SK-N-SH (cell line): ENCODE measurements around the gene PRKD2. TPM values are rescaled to one million over a fixed set of nuclear protein-coding genes. Genes with fewer than 3 reads are reported as not detected.

Source experiments
- CTCF ChIA-PET: fragments of 300-600, 350-600 bp; formaldehyde crosslinking; extraction: SDS; loops from one replicate; lab custom pipeline; 2021; lab: Yijun Ruan, JAX
- POLR2A ChIA-PET: fragments of 350-600 bp; sonication (Branson Sonifier 250); formaldehyde crosslinking; extraction: SDS; loops from one replicate; lab custom pipeline; 2020; ENCODE audit warnings: antibody characterized with exemption, inconsistent platforms; lab: Yijun Ruan, JAX
- DNase-seq: peaks from one replicate; pipeline ENCODE4 v3.0.0; 2012
- H2AFZ ChIP-seq: fragments of 200-600 bp; sonication (generic); 2 replicates; pipeline ENCODE4 v1.8.1; 2016; ENCODE audit warnings: antibody characterized with exemption, mild to moderate bottlenecking, low read depth
- H3F3A ChIP-seq: fragments of 200-600 bp; sonication (generic); replicated peaks from 2 replicates; pipeline ENCODE3; 2016; ENCODE audit warnings: antibody characterized with exemption, mild to moderate bottlenecking; ENCODE audit not compliant: insufficient read depth
- H3K27ac ChIP-seq, 2 experiments: fragments of 200-500 bp in 1 of 2; fragments of 200-600 bp in 1 of 2; sonication (Bioruptor generic) in 1 of 2; sonication (generic), shearing (Covaris generic) in 1 of 2; 2 replicates each; pipeline versions ENCODE4 v1.5.1 to v1.6.1; 2014 to 2016; ENCODE audit warnings: low read depth in 2 of 2, inconsistent platforms in 1 of 2, low read length in 1 of 2, mild to moderate bottlenecking in 1 of 2, mixed read lengths in 1 of 2
- H3K27me3 ChIP-seq: fragments of 200-600 bp; sonication (generic), shearing (Covaris generic); 2 replicates; pipeline ENCODE4 v1.6.1; 2016; ENCODE audit warnings: mixed run types; ENCODE audit not compliant: insufficient read depth
- H3K36me3 ChIP-seq, 2 experiments: fragments of 200-500 bp in 1 of 2; fragments of 200-600 bp in 1 of 2; sonication (Bioruptor generic) in 1 of 2; sonication (generic) in 1 of 2; replicated peaks in 1 of 2; 2 replicates each; pipeline versions ENCODE3 to v1.5.1; 2014 to 2016; ENCODE audit warnings: low read length in 1 of 2, mild to moderate bottlenecking in 1 of 2; ENCODE audit not compliant: insufficient read depth in 2 of 2, control insufficient read depth in 1 of 2
- H3K4me1 ChIP-seq, 2 experiments: fragments of 200-500 bp in 1 of 2; fragments of 200-600 bp in 1 of 2; sonication (Bioruptor generic) in 1 of 2; sonication (generic), shearing (Covaris generic) in 1 of 2; 2 replicates each; pipeline versions ENCODE4 v1.5.1 to v1.6.1; 2014 to 2016; ENCODE audit warnings: low read depth in 1 of 2, low read length in 1 of 2, mixed run types in 1 of 2; ENCODE audit not compliant: insufficient read depth in 2 of 2, control insufficient read depth in 1 of 2
- H3K4me2 ChIP-seq: fragments of 200-600 bp; sonication (generic), shearing (Covaris generic); 2 replicates; pipeline ENCODE4 v1.6.1; 2017; ENCODE audit warnings: mixed run types
- H3K4me3 ChIP-seq, 2 experiments: fragments of 200-500 bp in 1 of 2; fragments of 200-600 bp in 1 of 2; sonication (Bioruptor generic) in 1 of 2; sonication (generic), shearing (Covaris generic) in 1 of 2; 2 replicates each; pipeline versions ENCODE4 v1.5.1 to v1.8.1; 2014 to 2016; ENCODE audit warnings: low read depth in 2 of 2, inconsistent platforms in 1 of 2, low read length in 1 of 2, mild to moderate bottlenecking in 1 of 2, mixed read lengths in 1 of 2, moderate library complexity in 1 of 2
- H3K79me2 ChIP-seq: fragments of 200-600 bp; sonication (generic); 2 replicates; pipeline ENCODE4 v1.8.1; 2017; ENCODE audit warnings: mild to moderate bottlenecking; ENCODE audit not compliant: insufficient read depth
- H3K9ac ChIP-seq: fragments of 200-600 bp; sonication (generic); 2 replicates; pipeline ENCODE4 v1.6.1; 2017; ENCODE audit warnings: mixed run types
- H3K9me2 ChIP-seq: fragments of 200-600 bp; sonication (generic); 2 replicates; pipeline ENCODE4 v1.6.1; 2017; ENCODE audit warnings: mixed run types
- H3K9me3 ChIP-seq: fragments of 200-600 bp; sonication (generic); 2 replicates; pipeline ENCODE4 v1.6.1; 2017; ENCODE audit warnings: mixed run types, mild to moderate bottlenecking, moderate library complexity
- H4K20me1 ChIP-seq: fragments of 200-600 bp; sonication (generic); 2 replicates; pipeline ENCODE4 v1.6.1; 2017; ENCODE audit warnings: mild to moderate bottlenecking, mixed run types; ENCODE audit not compliant: insufficient read depth
- CTCF ChIP-seq: fragments of 200-600 bp; sonication (generic); IDR thresholded peaks from 2 replicates; pipeline ENCODE4 v1.6.1; 2017; ENCODE audit warnings: antibody characterized with exemption, mild to moderate bottlenecking, moderate library complexity
- EP300 ChIP-seq, 2 experiments: IDR thresholded peaks; 2 replicates each; pipeline versions ENCODE4 v1.4.0 to v1.6.1; 2012; ENCODE audit warnings: borderline replicate concordance in 1 of 2, low read depth in 1 of 2, low read length in 1 of 2
- NFIC ChIP-seq: IDR thresholded peaks from 2 replicates; pipeline ENCODE4 v1.4.0; 2012; ENCODE audit warnings: borderline replicate concordance
- RAD21 ChIP-seq: IDR thresholded peaks from 2 replicates; pipeline ENCODE4 v1.6.1; 2012; ENCODE audit warnings: mild to moderate bottlenecking, low read length
- REST ChIP-seq: IDR thresholded peaks from 2 replicates; pipeline ENCODE4 v1.6.1; 2012; ENCODE audit warnings: mild to moderate bottlenecking, low read depth, low read length, moderate library complexity
- SMC3 ChIP-seq: IDR thresholded peaks from 2 replicates; pipeline ENCODE4 v1.6.1; 2012; ENCODE audit warnings: low read depth, low read length, improper control_type of control experiment
- ZBTB33 ChIP-seq: IDR thresholded peaks from 2 replicates; pipeline ENCODE4 v1.4.0; 2012; ENCODE audit warnings: low read depth, borderline replicate concordance
- WGBS: methylation state at CpG from one replicate; pipeline ENCODE4 v1.1.6; 2017; ENCODE audit warnings: low lambda C conversion rate; 5-methylcytosine and 5-hydroxymethylcytosine counted together
- polyA plus RNA-seq, 3 experiments: library from polyadenylated mRNA; depleted of rRNA; stranded (reverse); fragments of >200 nt; gene quantifications; 2 replicates each; pipeline ENCODE4 v1.2.3, GENCODE V29; 2012

PRKD2 gene
- polyA plus RNA-seq, 1 of the 3 experiments (the other 2 are of a cell fraction) = 21.4 TPM

GRCh38 chr19:46753420-46754155 is 36.7 kb upstream of the PRKD2 start (continued):
- TF ChIP-seq ZBTB33 (no peak), EP300 (IDR thresholded peaks at IDR 0.05; ENCODE audit: borderline replicate concordance in 1 of 2, low read depth in 1 of 2, low read length in 1 of 2) (no peak)

- Histone ChIP-seq H2AFZ (no peak overlapping the region), H4K20me1 (peaks cover 22% of the 10 kb centered on the region), H3K9me2 (no peaks in the 10 kb centered on the region), H3F3A (peaks cover 10% of the 10 kb centered on the region), H3K4me2 (no peak overlapping the region), H3K4me3 (no peak overlapping the region; a peak in 1 of 4 replicates), H3K4me1 (peaks cover 0 to 17% of the 10 kb centered on the region in 2 experiments; a peak in 1 of 4 replicates), H3K36me3 (peaks cover 3 to 5% of the 10 kb centered on the region in 2 experiments), H3K27me3 (no peaks in the 10 kb centered on the region), H3K79me2 (peaks cover 43% of the 10 kb centered on the region), H3K9ac (no peak overlapping the region), H3K9me3 (no peaks in the 10 kb centered on the region), H3K27ac (no peak overlapping the region)
- WGBS = 84% methylated on average over 21 of the region's 21 CpGs
- peak; percentile 75 for DNase-seq
- ChIA-PET CTCF (interaction anchor here (0.7 to 3.7 kb wide), 19 partner anchors 9 to 288 kb away, joined by 3 to 28 read pairs (median 4); partner anchors contain the start of genes DACT3 and SLC1A5), POLR2A (no interaction called here)
- no peak for TF ChIP-seq NFIC
- TF ChIP-seq RAD21 = peak; percentile 30; the same call in 1 of the 2 replicates
- no peak for TF ChIP-seq REST
- TF ChIP-seq CTCF = peak; percentile 89
- TF ChIP-seq SMC3 = peak; percentile 24; the same call in 1 of the 2 replicates
Observed at GRCh38 chr19:46748325-46749109, 31.6 kb upstream of the PRKD2 start.
